GM12873 (cell line): ENCODE data around the gene ADAMTS4.

Source experiments
- TF ChIP-seq, protein P1 (sequence below): IDR thresholded peaks from 2 replicates; pipeline ENCODE4 v1.5.1; 2012; ENCODE audit warnings: low read depth, mild to moderate bottlenecking, moderate library complexity, low read length, control low read depth; ENCODE audit not compliant: insufficient read depth; ENCODE audit errors: missing control alignments

ADAMTS4 gene

GRCh38 chr1:161206411-161207140 is 7.7 kb upstream of the ADAMTS4 start:
- TF ChIP-seq, protein P1, sequence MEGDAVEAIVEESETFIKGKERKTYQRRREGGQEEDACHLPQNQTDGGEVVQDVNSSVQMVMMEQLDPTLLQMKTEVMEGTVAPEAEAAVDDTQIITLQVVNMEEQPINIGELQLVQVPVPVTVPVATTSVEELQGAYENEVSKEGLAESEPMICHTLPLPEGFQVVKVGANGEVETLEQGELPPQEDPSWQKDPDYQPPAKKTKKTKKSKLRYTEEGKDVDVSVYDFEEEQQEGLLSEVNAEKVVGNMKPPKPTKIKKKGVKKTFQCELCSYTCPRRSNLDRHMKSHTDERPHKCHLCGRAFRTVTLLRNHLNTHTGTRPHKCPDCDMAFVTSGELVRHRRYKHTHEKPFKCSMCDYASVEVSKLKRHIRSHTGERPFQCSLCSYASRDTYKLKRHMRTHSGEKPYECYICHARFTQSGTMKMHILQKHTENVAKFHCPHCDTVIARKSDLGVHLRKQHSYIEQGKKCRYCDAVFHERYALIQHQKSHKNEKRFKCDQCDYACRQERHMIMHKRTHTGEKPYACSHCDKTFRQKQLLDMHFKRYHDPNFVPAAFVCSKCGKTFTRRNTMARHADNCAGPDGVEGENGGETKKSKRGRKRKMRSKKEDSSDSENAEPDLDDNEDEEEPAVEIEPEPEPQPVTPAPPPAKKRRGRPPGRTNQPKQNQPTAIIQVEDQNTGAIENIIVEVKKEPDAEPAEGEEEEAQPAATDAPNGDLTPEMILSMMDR: no peak

GRCh38 chr1:161201836-161202712 is 3.2 kb upstream of the ADAMTS4 start, which contains the start of gene NDUFS2:
NDUFS2 (plus strand) TSS chr1:161202367; CDS start chr1:161202386, 19 bp downstream.
- TF ChIP-seq, protein P1: peak; percentile 27

DNA sequence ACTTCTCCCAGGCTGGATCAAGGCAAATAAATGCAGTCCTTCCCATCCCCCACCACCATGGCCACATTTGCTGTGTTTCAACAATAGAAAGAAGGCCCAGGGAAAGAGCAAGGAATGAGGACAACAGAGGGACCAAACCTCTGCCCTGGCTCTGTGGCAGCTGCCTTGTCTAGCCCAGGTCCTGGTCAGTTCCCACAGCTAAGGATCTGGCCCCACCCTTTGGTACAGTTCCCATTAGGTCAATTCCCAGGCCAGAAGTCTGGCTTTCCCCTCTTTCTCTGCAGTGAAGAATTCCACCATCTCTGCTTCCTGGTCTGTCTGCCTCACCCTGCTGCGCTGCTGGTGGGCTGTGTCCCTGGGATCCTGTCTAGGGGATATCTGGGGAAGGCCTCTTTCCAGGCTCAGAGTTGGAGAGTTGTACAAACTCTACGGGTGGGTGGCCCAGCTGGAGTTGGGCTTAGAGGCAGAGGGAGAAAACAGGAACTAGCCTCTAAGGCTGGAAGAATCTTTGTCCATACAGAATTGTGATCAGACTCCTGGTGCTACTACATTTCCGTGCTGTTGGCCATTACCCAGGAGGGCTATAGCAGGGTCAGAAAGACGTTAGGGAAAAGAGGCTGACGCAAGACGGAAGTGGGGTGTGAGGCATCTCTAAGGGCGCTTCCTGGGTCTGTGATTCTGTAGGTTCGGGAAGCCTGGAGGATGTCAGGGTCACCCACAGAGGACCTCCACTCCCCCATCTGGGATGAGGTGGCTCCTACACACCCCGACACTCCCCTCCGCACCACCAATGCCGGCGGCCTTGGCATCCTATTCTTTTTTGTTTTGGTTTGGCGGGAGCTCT is 2.4 kb upstream of the ADAMTS4 start:
- TF ChIP-seq, protein P1: no peak

GRCh38 chr1:161200421-161200991 is 1.7 kb upstream of the ADAMTS4 start:
- TF ChIP-seq, protein P1: no peak

GRCh38 chr1:161199506-161200139 is 769 bp upstream of the ADAMTS4 start:
- TF ChIP-seq, protein P1: no peak

DNA sequence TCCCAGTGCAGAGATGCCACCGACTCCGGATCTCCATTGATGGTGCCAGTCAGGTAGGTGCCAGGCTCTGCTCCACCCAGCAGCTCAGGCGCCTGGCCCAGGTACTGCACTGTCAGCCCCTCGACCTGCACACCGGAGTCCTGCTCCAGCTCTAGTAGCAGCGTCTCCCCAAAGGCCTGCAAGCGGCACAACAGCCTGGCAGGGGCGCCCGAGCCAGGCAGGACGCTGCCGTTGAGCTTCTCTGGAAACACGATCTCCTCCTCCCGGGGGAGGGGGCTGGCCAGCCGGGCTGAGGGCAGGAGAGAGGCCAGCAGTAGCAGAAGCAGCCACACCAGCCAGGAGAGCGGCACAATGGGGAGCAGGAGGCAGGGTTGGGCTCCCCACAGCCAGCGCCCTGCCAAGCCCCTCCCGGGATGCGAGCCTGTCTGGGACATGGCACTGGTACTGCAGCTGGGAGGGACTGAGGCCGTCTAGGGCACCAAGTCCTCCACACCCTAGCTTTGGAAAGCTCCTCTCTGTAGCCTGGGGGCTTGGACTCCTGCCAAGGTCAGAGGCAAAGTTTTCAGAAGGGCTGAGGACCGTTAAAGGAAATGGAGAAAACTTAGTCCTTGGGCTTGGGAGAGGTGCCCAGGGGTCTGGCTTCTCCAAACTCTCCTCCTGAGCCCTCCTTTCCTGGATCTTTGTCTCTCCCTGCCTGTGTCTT is 509 bp downstream of the ADAMTS4 start:
- TF ChIP-seq, protein P1: no peak
